Measurements from ENCODE around the gene ARMC7. TPM values are rescaled to one million over a fixed set of nuclear protein-coding genes. Genes with fewer than 3 reads are reported as not detected.
"Not testable (repeated sequence)": the region's sequence is repeated elsewhere in the genome, so short reads cannot be mapped to it uniquely, and the experiment has no call there.

Gene ARMC7
- total RNA-seq, 1 donor from 2014 or later = 3.2 TPM

DNA sequence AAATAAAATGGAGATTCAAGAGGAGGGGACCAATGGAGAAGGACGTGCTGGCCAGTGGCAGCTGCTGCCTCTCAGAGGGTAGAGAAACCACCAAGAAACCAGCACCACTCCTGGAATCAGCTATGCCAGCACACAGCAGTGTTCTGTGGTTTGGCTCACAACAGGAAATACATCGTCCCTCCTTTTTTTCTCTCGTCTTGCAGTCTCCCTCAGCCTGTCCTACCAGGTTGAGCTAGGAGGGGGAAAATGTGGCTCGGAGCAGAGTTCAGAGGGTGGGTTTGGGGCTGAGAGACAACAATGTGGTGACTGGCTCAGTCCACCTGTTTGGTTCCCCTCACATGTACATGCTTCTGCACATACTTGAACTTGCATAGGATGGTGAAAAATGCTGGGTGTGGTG, 41.9 kb upstream of the ARMC7 start:
- Histone ChIP-seq H3K36me3 (ENCODE audit: control insufficient read depth, insufficient read depth, low read length) (peaks cover 2% of the 10 kb centered on the region), H3K4me3 (ENCODE audit: low read depth, low read length) (no peak overlapping the region), H3K27me3 (ENCODE audit: control insufficient read depth, insufficient read depth, low read length) (no peaks in the 10 kb centered on the region)
- TF ChIP-seq, protein P1, sequence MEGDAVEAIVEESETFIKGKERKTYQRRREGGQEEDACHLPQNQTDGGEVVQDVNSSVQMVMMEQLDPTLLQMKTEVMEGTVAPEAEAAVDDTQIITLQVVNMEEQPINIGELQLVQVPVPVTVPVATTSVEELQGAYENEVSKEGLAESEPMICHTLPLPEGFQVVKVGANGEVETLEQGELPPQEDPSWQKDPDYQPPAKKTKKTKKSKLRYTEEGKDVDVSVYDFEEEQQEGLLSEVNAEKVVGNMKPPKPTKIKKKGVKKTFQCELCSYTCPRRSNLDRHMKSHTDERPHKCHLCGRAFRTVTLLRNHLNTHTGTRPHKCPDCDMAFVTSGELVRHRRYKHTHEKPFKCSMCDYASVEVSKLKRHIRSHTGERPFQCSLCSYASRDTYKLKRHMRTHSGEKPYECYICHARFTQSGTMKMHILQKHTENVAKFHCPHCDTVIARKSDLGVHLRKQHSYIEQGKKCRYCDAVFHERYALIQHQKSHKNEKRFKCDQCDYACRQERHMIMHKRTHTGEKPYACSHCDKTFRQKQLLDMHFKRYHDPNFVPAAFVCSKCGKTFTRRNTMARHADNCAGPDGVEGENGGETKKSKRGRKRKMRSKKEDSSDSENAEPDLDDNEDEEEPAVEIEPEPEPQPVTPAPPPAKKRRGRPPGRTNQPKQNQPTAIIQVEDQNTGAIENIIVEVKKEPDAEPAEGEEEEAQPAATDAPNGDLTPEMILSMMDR (IDR thresholded peaks at IDR 0.05; ENCODE audit: insufficient read depth, low read length, severe bottlenecking) = no peak
- no peak for DNase-seq (ENCODE audit: low read depth)
- FAIRE-seq = no peak

DNA sequence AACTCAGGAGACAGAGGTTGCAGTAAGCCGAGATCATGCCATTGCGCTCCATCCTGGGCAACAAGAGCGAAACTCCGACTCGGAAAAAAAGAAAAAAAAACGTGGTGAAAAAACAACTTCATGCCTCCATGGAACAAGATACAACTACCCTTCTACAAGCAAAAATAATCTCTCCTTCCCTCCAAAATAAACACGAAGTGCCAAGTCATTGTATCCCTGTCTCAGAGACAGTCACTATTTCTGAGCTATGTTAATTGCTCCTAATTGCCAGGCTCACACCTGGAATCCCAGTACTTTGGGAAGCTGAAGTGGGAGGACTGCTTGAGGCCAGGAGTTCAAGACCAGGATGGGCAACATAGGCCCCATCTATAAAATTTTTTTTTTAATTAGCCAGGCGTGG, 41.0 kb upstream of the ARMC7 start:
- Histone ChIP-seq H3K4me3 (ENCODE audit: low read depth, low read length) (no peak overlapping the region), H3K27me3 (ENCODE audit: control insufficient read depth, insufficient read depth, low read length) (no peaks in the 10 kb centered on the region), H3K36me3 (ENCODE audit: control insufficient read depth, insufficient read depth, low read length) (peaks cover 2% of the 10 kb centered on the region)
- DNase-seq (ENCODE audit: low read depth) (no peak), FAIRE-seq (no peak)
- TF ChIP-seq, protein P1 (IDR thresholded peaks at IDR 0.05; ENCODE audit: insufficient read depth, low read length, severe bottlenecking) = no peak

DNA sequence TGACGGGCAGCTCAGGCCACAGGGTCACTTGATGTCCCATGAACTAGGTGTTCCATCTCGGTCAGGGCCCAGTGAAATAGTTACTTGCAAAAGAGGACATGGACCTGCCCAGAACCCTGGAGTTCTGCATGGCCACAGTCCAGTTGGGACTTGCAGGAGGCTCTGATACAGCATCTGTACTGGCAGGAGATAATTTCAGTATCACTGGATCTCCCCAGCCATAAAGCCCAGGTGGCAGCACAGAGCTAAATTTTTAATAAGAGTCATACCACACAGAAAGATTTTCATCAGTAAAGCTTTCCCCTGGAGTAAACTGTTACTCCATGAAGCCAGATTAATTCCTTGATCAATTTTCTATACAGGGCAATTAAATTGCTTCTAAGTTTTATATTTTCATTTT, 40.0 kb upstream of the ARMC7 start:
- Histone ChIP-seq H3K36me3 (ENCODE audit: control insufficient read depth, insufficient read depth, low read length) (no peaks in the 10 kb centered on the region), H3K4me3 (ENCODE audit: low read depth, low read length) (no peak overlapping the region), H3K27me3 (ENCODE audit: control insufficient read depth, insufficient read depth, low read length) (no peaks in the 10 kb centered on the region)
- no peak for FAIRE-seq
- peak; percentile 47 for DNase-seq (ENCODE audit: low read depth)
- TF ChIP-seq, protein P1 (IDR thresholded peaks at IDR 0.05; ENCODE audit: insufficient read depth, low read length, severe bottlenecking) = peak; percentile 44

DNA sequence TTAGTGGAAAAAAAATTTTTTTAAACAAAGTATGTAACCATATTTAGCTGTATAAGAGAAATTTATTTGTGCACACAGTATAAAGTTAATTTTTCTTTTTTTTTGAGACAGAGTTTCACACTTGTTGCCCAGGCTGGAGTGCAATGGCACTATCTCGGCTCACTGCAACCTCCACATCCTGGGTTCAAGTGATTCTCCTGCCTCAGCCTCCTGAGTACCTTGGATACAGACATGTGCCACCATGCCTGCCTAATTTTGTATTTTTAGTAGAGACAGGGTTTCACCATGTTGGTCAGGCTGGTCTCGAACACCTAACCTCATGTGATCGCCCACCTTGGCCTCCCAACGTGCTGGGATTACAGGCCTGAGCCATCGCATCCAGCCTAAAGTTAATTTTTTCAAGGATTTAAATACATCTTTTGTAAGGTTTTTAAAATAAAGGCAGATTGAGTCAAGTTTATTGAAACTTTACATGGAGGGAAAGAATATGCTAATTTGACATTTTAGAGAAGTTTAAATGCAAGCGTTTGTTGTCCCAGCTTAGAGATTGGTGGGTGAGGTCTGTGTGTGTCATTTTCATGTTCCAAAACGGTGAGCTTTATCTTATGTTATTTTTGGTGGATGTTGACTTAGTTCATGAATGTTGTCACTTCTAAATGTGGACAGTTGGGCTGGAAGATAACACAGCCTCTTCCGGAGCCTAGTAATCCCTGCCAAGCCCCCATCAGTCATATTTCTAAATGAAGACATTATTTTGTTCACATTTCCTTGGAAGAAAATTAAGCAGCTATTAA, 38.1 kb upstream of the ARMC7 start:
- not testable (repeated sequence) for H3K4me3 ChIP-seq (ENCODE audit: low read depth, low read length); FAIRE-seq; H3K36me3 ChIP-seq (ENCODE audit: control insufficient read depth, insufficient read depth, low read length); DNase-seq (ENCODE audit: low read depth); H3K27me3 ChIP-seq (ENCODE audit: control insufficient read depth, insufficient read depth, low read length)

DNA sequence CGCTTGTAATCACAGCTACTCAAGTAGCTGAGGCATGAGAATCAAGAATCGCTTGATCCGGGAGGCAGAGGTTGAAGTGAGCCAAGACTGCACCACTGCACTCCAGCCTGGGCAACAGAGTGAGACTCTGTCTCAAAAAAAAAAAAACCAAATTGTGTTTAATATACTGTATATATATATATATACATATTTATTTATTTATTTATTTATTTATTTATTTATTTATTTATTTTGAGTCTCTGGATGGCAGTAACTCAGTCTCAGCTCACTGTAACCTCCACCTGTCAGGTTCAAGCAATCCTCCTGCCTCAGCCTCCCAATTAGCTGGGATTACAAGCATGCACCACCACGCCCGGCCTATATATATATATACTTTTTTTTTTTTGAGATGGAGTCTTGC, 36.9 kb upstream of the ARMC7 start:
- H3K36me3 ChIP-seq (ENCODE audit: control insufficient read depth, insufficient read depth, low read length); H3K27me3 ChIP-seq (ENCODE audit: control insufficient read depth, insufficient read depth, low read length); DNase-seq (ENCODE audit: low read depth); H3K4me3 ChIP-seq (ENCODE audit: low read depth, low read length); FAIRE-seq: not testable (repeated sequence)

DNA sequence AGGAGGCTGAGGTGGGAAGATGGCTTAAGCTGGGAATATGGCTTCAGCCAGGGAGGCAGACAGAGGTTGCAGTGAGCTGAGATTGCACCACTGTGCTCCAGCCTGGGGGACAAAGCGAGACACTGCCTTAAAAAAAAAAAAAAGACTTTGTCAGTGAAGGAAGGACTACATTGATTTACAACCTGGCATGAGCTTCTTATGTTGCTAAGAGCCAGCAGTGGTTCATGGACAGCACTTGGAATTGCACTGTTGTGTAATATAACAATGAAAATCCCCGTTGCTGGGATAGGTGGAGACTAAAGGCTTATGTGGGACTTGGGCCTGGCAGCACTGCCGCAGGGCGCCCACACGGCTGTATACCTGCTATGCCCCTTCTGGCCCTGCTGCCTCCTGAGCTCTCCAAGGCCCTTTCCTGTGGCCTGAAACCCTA, 36.1 kb upstream of the ARMC7 start:
- FAIRE-seq (no peak), DNase-seq (ENCODE audit: low read depth) (no peak)
- Histone ChIP-seq H3K36me3 (ENCODE audit: control insufficient read depth, insufficient read depth, low read length) (no peaks in the 10 kb centered on the region), H3K4me3 (ENCODE audit: low read depth, low read length) (no peak overlapping the region), H3K27me3 (ENCODE audit: control insufficient read depth, insufficient read depth, low read length) (no peaks in the 10 kb centered on the region)
- TF ChIP-seq, protein P1 (IDR thresholded peaks at IDR 0.05; ENCODE audit: insufficient read depth, low read length, severe bottlenecking) = no peak

DNA sequence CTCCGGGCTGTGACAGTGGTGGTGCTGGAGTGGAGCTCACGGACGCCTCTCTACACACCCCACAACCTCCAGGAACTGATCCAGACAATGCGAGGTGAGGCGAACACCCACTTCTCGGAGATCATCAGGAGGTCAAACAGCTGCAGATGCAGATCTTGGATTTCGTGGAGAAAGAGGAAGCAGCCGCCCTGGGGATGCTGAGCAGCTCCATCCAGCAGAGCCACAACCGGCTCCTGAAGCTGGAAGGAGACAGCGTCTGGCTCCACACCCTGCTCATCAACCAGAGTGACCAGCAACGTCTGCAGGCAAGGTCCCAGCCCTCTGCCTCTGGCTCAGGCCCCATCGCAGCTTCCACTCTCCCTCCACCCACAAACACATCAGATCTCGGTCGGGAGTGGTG, 35.2 kb upstream of the ARMC7 start:
- H3K4me3 ChIP-seq (ENCODE audit: low read depth, low read length) = no peak overlapping the region
- FAIRE-seq (no peak), DNase-seq (ENCODE audit: low read depth) (no peak)
- TF ChIP-seq, protein P1 (IDR thresholded peaks at IDR 0.05; ENCODE audit: insufficient read depth, low read length, severe bottlenecking) = no peak
- no peaks in the 10 kb centered on the region for H3K27me3 ChIP-seq (ENCODE audit: control insufficient read depth, insufficient read depth, low read length)
- H3K36me3 ChIP-seq (ENCODE audit: control insufficient read depth, insufficient read depth, low read length) = no peaks in the 10 kb centered on the region
